ENCODE data around the gene GPX7. TPM values are rescaled to one million over a fixed set of nuclear protein-coding genes. Genes with fewer than 3 reads are reported as not detected.

The GPX7 gene
- total RNA-seq, 3 donors from 2014 or later = 17.8 to 24.7 (median 20.3) TPM

DNA sequence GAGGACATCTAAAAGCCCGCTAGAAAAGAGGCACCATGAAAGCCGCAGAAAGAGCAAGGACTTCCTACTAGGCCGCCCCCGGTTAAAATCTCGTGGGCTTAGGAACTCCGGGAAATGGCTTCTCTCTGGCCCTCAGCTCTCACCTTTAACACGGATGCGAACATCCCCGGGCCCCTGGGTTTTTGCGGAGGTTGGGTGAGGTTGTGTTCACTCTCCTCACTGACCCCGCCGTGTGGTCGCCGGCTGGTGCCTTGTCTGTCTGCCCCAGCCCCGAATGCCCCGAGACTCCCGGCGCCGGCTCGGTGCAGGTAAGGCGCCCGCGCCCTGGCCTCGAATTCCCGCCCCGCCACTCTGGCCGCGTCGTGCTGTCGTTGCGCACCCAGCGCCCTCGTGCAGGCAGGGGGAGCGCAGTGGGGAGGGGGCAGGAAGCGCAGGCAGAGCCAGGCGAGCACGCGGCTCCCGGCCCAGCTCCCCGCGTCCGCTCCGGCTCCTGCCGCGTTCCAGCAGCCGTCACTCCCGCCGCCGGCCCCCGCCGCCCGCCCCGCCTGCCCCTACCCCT lies 30.6 kb downstream of the GPX7 start, which contains the start of gene SHISAL2A:
Gene SHISAL2A, plus strand, starts transcription at position 437 of the 559 bp plus-strand sequence. CDS start 326 bp downstream, outside the sequence.
- peak within 1 kb of the TSS; percentile 28 to 67 (median 52) for H3K4me3 ChIP-seq
- H3K27ac ChIP-seq = no peak within 1 kb of the TSS
- no peak for TF ChIP-seq POLR2AphosphoS5 (IDR thresholded peaks at IDR 0.05)
- no peak for TF ChIP-seq POLR2A (IDR thresholded peaks at IDR 0.05)
- no peak for TF ChIP-seq CTCF (IDR thresholded peaks at IDR 0.05)
- DNase-seq (ENCODE audit: low spot score in 2 of 2) = no peak
- no peaks in the 10 kb centered on the region for H3K36me3 ChIP-seq
- intact Hi-C loops (cut with DNase I; ENCODE audit: low total_unique reads) = no loop called here
- peaks cover 3 to 6% of the 10 kb centered on the region in 2 donors for H3K4me1 ChIP-seq
- peaks cover 0 to 20% of the 10 kb centered on the region in 2 donors for H3K27me3 ChIP-seq
- H3K9me3 ChIP-seq = no peaks in the 10 kb centered on the region

DNA sequence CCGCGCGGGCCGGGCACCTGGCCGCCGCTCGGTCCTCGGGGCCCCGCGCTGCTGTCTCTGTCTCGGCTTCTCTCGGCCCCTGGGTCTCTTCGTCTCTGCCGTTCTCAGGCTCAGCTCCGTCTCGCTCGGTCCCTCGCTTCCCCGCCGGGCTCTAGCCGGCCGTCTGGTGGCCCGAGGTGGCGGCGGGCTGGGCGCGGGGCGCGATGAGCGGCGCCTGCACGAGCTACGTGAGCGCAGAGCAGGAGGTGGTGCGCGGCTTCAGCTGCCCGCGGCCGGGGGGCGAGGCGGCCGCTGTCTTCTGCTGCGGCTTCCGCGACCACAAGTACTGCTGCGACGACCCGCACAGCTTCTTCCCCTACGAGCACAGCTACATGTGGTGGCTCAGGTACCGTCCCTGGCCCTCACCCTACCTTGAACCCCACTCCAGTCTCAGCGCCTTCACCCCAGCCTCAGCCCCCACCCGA lies 31.2 kb downstream of the GPX7 start:
- Histone ChIP-seq H3K27me3 (peaks cover 0 to 20% of the 10 kb centered on the region in 2 donors), H3K4me1 (peaks cover 3 to 6% of the 10 kb centered on the region in 2 donors), H3K9me3 (no peaks in the 10 kb centered on the region), H3K27ac (no peak overlapping the region), H3K4me3 (peak overlapping the region; percentile 28 to 67 (median 52)), H3K36me3 (no peaks in the 10 kb centered on the region)
- no peak for TF ChIP-seq POLR2AphosphoS5 (IDR thresholded peaks at IDR 0.05)
- TF ChIP-seq POLR2A (IDR thresholded peaks at IDR 0.05) = no peak
- TF ChIP-seq CTCF (IDR thresholded peaks at IDR 0.05) = no peak
- intact Hi-C loops (cut with DNase I; ENCODE audit: low total_unique reads) = no loop called here
- DNase-seq (ENCODE audit: low spot score in 2 of 2) = no peak

GRCh38 chr1:52634111-52634510 lies 31.9 kb downstream of the GPX7 start:
- H3K4me3 ChIP-seq = no peak overlapping the region
- no peak for TF ChIP-seq POLR2AphosphoS5 (IDR thresholded peaks at IDR 0.05)
- no peak for TF ChIP-seq CTCF (IDR thresholded peaks at IDR 0.05)
- no peak for TF ChIP-seq POLR2A (IDR thresholded peaks at IDR 0.05)
- no peak overlapping the region for H3K27ac ChIP-seq
- intact Hi-C loops (cut with DNase I; ENCODE audit: low total_unique reads) = no loop called here
- H3K36me3 ChIP-seq = no peaks in the 10 kb centered on the region
- peaks cover 3% of the 10 kb centered on the region in 2 donors for H3K4me1 ChIP-seq
- no peaks in the 10 kb centered on the region for H3K9me3 ChIP-seq
- DNase-seq (ENCODE audit: low spot score in 2 of 2) = no peak
- peaks cover 0 to 20% of the 10 kb centered on the region in 2 donors for H3K27me3 ChIP-seq

DNA sequence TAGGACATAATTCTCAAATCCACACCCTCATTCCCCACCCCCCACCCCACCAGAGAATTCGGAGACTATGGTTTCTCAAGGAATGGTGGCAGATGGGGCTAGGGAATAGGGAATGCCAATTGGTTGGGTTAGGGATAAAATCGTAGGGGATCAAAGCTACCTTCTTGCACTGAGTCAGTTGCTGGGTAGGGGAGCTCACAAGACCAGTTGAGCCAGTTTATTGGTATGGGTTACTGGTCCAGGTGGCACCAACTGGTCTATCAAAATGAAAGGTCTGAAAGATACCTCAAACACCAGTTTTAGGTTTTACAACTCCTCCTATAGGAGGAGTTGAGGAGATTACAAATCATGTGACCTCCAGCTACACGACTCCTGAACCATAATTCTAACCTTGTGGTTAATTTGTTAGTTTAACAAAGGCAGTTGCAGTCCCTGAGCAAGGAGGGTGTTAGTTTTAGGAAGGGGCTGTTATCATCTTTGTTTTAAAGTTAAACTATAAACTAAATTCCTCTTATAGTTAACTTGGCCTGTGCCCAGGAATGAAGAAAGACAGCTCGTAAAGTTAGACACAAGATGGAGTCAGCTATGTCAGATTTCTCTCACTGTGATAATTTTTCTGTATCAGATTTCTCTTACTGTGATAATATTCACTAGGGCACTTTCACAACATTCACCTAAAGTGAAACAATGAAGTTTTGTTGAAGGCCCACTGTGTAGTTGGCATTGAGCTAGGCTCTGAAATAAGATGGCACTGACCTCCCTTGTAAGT lies 33.3 kb downstream of the GPX7 start:
- no peaks in the 10 kb centered on the region for H3K9me3 ChIP-seq
- intact Hi-C loops (cut with DNase I; ENCODE audit: low total_unique reads) = no loop called here
- DNase-seq (ENCODE audit: low spot score in 2 of 2) = no peak
- no peak for TF ChIP-seq POLR2A (IDR thresholded peaks at IDR 0.05)
- TF ChIP-seq CTCF (IDR thresholded peaks at IDR 0.05) = no peak
- no peak for TF ChIP-seq POLR2AphosphoS5 (IDR thresholded peaks at IDR 0.05)
- H3K36me3 ChIP-seq = no peaks in the 10 kb centered on the region
- no peak overlapping the region for H3K27ac ChIP-seq
- H3K4me3 ChIP-seq = no peak overlapping the region
- H3K27me3 ChIP-seq = peaks cover 0 to 20% of the 10 kb centered on the region in 2 donors
- peaks cover 0 to 3% of the 10 kb centered on the region in 2 donors for H3K4me1 ChIP-seq

Data from breast epithelium (tissue), 4 donors.